Activated CD4-positive, alpha-beta T cell treated with anti-CD3 and anti-CD28 coated beads, Interleukin-2, Interleukin-4, amounts not matched to agents 100 ng/mL and 50 ng/mL, durations not matched to agents 16 hours and 8 hours (primary cell): ENCODE data around the gene TOM1L2.

Source experiments
- DNase-seq: peaks from one replicate; pipeline ENCODE4 v3.0.0-alpha.2; 2020; ENCODE audit warnings: low spot score

The TOM1L2 gene

GRCh38 chr17:17835415-17836249, 136.6 kb downstream of the TOM1L2 start:
- no peak for DNase-seq

GRCh38 chr17:17834974-17835373, 137.2 kb downstream of the TOM1L2 start:
- no peak for DNase-seq

GRCh38 chr17:17833658-17834357, 138.4 kb downstream of the TOM1L2 start:
- DNase-seq, result no peak

- DNase-seq, result no peak
Measured at GRCh38 chr17:17832032-17832363, 140.2 kb downstream of the TOM1L2 start.

GRCh38 chr17:17831208-17832031, 140.8 kb downstream of the TOM1L2 start:
- no peak for DNase-seq

GRCh38 chr17:17830740-17831207, 141.4 kb downstream of the TOM1L2 start:
- no peak for DNase-seq

- DNase-seq, result no peak
Measured at GRCh38 chr17:17830269-17830567, 142.0 kb downstream of the TOM1L2 start.

GRCh38 chr17:17827826-17828621, 144.2 kb downstream of the TOM1L2 start:
- no peak for DNase-seq

GRCh38 chr17:17826942-17827785, 145.0 kb downstream of the TOM1L2 start:
- DNase-seq, result no peak

- no peak for DNase-seq
Measured at GRCh38 chr17:17826342-17826713, 145.9 kb downstream of the TOM1L2 start.

GRCh38 chr17:17824783-17825614, 147.2 kb downstream of the TOM1L2 start:
- DNase-seq, result no peak

GRCh38 chr17:17824119-17824782, 147.9 kb downstream of the TOM1L2 start:
- peak; percentile 31 for DNase-seq

- peak; percentile 87 for DNase-seq
Measured at GRCh38 chr17:17823433-17824118, 148.6 kb downstream of the TOM1L2 start.

- no peak for DNase-seq
Measured at GRCh38 chr17:17822616-17823015, 149.6 kb downstream of the TOM1L2 start.

GRCh38 chr17:17822189-17822588, 150.0 kb downstream of the TOM1L2 start:
- no peak for DNase-seq

- DNase-seq, result no peak
Measured at GRCh38 chr17:17820463-17821158, 151.6 kb downstream of the TOM1L2 start.

GRCh38 chr17:17820046-17820445, 152.2 kb downstream of the TOM1L2 start:
- DNase-seq, result no peak

- peak; percentile 70 for DNase-seq
Measured at GRCh38 chr17:17819561-17819995, 152.6 kb downstream of the TOM1L2 start.
